Measurements from ENCODE around the gene SPATS2.

DNA sequence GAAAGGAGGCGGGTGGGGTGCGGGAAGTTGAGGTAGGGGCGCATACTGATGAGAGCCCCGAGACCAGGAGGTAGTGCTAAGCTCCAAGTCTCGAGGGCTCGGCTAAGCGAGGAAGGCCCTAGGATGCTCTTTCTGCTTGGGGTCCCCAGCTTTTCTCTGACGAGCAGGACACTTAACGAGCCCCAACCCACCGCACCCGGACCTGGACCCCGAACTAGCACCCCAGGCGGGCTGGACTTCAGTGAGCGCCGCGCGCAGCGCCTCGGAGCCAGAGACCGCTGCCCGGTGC lies 25.5 kb upstream of the SPATS2 start:
- TF ChIP-seq, protein P1, sequence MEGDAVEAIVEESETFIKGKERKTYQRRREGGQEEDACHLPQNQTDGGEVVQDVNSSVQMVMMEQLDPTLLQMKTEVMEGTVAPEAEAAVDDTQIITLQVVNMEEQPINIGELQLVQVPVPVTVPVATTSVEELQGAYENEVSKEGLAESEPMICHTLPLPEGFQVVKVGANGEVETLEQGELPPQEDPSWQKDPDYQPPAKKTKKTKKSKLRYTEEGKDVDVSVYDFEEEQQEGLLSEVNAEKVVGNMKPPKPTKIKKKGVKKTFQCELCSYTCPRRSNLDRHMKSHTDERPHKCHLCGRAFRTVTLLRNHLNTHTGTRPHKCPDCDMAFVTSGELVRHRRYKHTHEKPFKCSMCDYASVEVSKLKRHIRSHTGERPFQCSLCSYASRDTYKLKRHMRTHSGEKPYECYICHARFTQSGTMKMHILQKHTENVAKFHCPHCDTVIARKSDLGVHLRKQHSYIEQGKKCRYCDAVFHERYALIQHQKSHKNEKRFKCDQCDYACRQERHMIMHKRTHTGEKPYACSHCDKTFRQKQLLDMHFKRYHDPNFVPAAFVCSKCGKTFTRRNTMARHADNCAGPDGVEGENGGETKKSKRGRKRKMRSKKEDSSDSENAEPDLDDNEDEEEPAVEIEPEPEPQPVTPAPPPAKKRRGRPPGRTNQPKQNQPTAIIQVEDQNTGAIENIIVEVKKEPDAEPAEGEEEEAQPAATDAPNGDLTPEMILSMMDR (IDR thresholded peaks at IDR 0.05), result no peak
- no peak for TF ChIP-seq ZFX (IDR thresholded peaks at IDR 0.05; ENCODE audit: borderline replicate concordance)
